Measurements from ENCODE around the gene ARHGEF25. TPM values are rescaled to one million over a fixed set of nuclear protein-coding genes. Genes with fewer than 3 reads are reported as not detected.
A peak's percentile ranks its signal among the peaks of the same experiment; 100 is the strongest.
"Not testable (repeated sequence)": the region's sequence is repeated elsewhere in the genome, so short reads cannot be mapped to it uniquely, and the experiment has no call there.

Gene ARHGEF25
- total RNA-seq, 4 donors from 2014 or later = 14.7 to 28.8 (median 20.0) TPM

- ATAC-seq (ENCODE audit: low FRiP score) (no peak), DNase-seq (ENCODE audit: low spot score) (no peak)
- TF ChIP-seq, protein P1, sequence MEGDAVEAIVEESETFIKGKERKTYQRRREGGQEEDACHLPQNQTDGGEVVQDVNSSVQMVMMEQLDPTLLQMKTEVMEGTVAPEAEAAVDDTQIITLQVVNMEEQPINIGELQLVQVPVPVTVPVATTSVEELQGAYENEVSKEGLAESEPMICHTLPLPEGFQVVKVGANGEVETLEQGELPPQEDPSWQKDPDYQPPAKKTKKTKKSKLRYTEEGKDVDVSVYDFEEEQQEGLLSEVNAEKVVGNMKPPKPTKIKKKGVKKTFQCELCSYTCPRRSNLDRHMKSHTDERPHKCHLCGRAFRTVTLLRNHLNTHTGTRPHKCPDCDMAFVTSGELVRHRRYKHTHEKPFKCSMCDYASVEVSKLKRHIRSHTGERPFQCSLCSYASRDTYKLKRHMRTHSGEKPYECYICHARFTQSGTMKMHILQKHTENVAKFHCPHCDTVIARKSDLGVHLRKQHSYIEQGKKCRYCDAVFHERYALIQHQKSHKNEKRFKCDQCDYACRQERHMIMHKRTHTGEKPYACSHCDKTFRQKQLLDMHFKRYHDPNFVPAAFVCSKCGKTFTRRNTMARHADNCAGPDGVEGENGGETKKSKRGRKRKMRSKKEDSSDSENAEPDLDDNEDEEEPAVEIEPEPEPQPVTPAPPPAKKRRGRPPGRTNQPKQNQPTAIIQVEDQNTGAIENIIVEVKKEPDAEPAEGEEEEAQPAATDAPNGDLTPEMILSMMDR (IDR thresholded peaks at IDR 0.05) = no peak
Observed at GRCh38 chr12:57586128-57586527, 25.1 kb upstream of the ARHGEF25 start.

DNA sequence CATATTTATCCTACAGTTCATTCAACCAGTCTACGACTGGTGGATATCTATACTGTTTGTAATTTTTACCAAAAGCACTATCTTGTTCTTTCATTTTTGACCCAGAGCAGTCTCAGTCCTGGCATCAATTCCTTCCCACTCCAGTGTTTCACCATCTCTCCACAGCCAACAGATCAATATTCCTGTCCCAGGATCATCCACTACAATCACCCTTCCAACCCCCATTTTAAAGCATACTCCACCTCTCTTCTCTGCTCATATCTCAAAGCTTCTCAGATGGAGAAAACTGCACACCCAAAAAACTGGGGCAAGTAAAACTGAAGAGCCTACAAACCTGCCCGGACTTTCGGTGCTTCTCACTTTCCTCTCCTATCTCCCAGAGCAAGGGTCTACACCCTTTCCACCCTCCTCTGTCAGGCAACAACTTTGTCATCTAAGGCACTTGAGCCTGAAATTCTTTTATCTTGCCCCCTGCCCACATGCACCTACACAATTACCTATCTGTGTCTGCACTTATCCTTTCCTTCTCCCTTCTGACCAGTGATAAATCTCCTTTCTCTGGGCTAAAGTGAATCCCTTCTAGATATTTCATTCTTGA lies 24.3 kb upstream of the ARHGEF25 start:
- ATAC-seq (ENCODE audit: low FRiP score) = no peak
- TF ChIP-seq, protein P1 (IDR thresholded peaks at IDR 0.05) = no peak
- no peak for DNase-seq (ENCODE audit: low spot score)

DNA sequence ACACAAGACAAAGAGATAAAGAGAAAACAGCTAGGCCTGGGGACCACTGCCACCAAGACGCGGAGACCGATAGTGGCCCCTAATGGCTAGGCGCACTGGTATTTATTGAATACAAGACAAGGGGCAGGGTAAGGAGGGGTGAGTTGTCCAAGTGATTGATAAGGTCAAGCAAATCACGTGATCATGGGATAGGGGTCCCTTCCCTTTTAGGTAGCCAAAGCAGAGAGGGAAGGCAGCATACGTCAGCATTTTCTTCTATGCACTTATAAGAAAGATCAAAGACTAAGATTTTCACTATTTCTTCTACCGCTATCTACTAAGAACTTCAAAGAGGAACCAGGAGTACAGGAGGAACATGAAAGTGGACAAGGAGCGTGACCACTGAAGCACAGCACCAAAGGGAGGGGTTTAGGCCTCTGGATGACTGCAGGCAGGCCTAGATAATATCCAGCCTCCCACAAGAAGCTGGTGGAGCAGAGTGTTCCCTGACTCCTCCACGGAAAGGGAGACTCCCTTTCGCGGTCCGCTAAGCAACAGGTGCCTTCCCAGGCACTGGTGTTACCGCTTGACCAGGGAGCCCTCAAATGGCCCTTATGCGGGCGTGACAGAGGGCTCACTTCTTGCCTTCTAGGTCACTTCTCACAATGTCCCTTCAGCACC lies 22.2 kb upstream of the ARHGEF25 start:
- not testable (repeated sequence) for DNase-seq (ENCODE audit: low spot score); ATAC-seq (ENCODE audit: low FRiP score)

GRCh38 chr12:57590479-57590863 lies 20.8 kb upstream of the ARHGEF25 start:
- TF ChIP-seq, protein P1 (IDR thresholded peaks at IDR 0.05) = no peak
- no peak for DNase-seq (ENCODE audit: low spot score)
- no peak for ATAC-seq (ENCODE audit: low FRiP score)

- peak; percentile 43 for DNase-seq (ENCODE audit: low spot score)
- TF ChIP-seq, protein P1 (IDR thresholded peaks at IDR 0.05) = no peak
- peak; percentile 98 for ATAC-seq (ENCODE audit: low FRiP score)
Observed at GRCh38 chr12:57590864-57591781, 20.1 kb upstream of the ARHGEF25 start, which contains the start of gene PIP4K2C. TSS of gene PIP4K2C (plus strand) at chr12:57591192. CDS start at chr12:57591290, 98 bp downstream.

DNA sequence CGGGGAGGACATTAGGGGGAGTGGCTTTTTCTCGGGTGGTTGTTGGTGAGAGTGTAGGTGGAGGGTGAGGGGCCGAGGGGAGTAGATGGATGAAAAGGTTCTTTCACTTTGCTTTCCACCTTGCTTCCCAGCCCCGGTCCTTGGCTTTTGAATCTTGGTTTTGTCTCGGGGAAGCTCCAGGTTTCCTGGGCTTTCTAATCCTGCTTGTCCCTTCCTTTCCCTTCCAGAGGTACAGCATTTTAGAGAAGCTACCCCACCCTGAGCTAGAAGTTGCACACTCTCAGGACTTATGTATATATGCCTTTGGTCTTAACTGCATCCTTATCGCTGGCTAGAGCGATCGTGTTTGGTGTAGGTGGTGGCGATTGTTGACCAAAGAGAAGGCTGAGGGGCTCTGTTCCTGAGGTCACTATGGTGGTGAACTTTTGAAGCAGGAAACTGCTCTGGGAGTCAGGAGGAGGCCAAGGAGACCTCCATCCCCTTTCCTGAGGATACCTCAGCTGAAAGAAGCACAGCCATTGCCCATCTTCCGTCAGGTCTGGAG lies 19.4 kb upstream of the ARHGEF25 start:
- TF ChIP-seq, protein P1 (IDR thresholded peaks at IDR 0.05) = no peak
- DNase-seq (ENCODE audit: low spot score) (no peak), ATAC-seq (ENCODE audit: low FRiP score) (no peak)

Measured in omental fat pad (tissue), 4 donors.